Cardiac atrium fibroblast (primary cell): ENCODE measurements around the gene SLITRK3. TPM values are rescaled to one million over a fixed set of nuclear protein-coding genes. Genes with fewer than 3 reads are reported as not detected.

ENCODE experiments used
- total RNA-seq: library from RNA; depleted of rRNA; stranded (reverse); fragments of >200 nt; gene quantifications from 2 replicates; pipeline ENCODE4 v1.2.3, GENCODE V29; 2015

The SLITRK3 gene, protein sequence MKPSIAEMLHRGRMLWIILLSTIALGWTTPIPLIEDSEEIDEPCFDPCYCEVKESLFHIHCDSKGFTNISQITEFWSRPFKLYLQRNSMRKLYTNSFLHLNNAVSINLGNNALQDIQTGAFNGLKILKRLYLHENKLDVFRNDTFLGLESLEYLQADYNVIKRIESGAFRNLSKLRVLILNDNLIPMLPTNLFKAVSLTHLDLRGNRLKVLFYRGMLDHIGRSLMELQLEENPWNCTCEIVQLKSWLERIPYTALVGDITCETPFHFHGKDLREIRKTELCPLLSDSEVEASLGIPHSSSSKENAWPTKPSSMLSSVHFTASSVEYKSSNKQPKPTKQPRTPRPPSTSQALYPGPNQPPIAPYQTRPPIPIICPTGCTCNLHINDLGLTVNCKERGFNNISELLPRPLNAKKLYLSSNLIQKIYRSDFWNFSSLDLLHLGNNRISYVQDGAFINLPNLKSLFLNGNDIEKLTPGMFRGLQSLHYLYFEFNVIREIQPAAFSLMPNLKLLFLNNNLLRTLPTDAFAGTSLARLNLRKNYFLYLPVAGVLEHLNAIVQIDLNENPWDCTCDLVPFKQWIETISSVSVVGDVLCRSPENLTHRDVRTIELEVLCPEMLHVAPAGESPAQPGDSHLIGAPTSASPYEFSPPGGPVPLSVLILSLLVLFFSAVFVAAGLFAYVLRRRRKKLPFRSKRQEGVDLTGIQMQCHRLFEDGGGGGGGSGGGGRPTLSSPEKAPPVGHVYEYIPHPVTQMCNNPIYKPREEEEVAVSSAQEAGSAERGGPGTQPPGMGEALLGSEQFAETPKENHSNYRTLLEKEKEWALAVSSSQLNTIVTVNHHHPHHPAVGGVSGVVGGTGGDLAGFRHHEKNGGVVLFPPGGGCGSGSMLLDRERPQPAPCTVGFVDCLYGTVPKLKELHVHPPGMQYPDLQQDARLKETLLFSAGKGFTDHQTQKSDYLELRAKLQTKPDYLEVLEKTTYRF
- not detected in 2 replicates for total RNA-seq

DNA sequence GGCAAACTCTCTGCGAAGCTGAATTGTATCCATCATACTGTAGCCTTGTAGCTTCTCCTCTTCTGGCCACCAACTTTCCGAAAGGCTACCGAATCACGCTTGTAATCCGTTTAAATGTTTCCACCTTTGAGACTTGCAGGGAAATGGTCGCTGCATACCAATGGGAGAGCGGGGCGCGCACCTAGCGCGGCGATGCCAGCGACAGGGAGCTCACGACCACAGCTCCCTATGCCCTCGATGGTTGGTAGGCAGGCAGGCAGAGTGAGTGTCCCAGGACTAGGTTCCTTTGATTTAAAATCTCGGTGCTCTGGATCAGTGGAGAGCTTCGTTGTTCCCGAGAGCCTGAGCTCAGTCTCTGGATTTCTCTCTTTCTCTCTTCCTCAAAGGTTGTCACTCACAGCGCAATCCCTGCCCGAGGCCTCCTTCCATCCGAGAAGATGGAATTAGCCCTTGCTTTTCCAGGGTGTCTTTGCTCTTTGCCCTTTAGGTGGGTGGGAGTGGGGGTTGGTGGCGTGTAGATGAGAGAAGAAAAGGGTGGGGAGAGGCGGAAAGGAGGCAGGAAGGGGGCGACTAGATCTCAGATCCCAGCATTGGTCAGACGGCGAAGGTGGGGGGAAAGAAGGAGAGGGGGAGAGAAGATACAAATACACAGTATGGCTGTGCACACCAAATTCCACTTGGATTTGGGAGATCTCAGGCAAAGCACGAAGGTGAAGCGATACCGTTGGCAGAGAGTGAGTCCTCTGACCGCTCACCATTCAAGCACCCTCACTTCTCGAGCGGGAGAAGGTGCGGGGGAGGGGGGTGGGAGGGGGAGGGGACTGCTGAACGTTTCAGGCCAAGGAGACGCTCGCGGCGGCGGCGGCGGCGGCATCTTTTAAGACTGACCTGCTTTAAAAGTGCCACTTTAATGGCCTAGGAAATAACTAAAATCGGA lies at the start of gene SLITRK3:
Gene SLITRK3, minus strand, starts transcription at position 745 of the 937 bp plus-strand sequence. CDS start 5,554 bp downstream, outside the sequence.

Other genes starting within 250 kb of the SLITRK3 start
- gene SI, start 117.9 kb downstream of the SLITRK3 start, total RNA-seq: not detected in 2 replicates